ENCODE measurements around the gene MCM7. TPM values are rescaled to one million over a fixed set of nuclear protein-coding genes. Genes with fewer than 3 reads are reported as not detected.
A peak's percentile ranks its signal among the peaks of the same experiment; 100 is the strongest.

The MCM7 gene
- total RNA-seq, 1 donor from 2014 or later: 17.7 TPM

GRCh38 chr7:100075418-100075817, 25.8 kb downstream of the MCM7 start:
- ATAC-seq: no peak
- DNase-seq (ENCODE audit: low spot score): no peak

GRCh38 chr7:100074841-100075240, 26.4 kb downstream of the MCM7 start:
- no peak for DNase-seq (ENCODE audit: low spot score)

GRCh38 chr7:100072462-100072861, 28.7 kb downstream of the MCM7 start:
- ATAC-seq: no peak

More at GRCh38 chr7:100074841-100075240, 26.4 kb downstream of the MCM7 start:
- ATAC-seq: no peak

GRCh38 chr7:100071018-100071723, 30.0 kb downstream of the MCM7 start:
- DNase-seq (ENCODE audit: low spot score): no peak

More at GRCh38 chr7:100072462-100072861, 28.7 kb downstream of the MCM7 start:
- no peak for DNase-seq (ENCODE audit: low spot score)

GRCh38 chr7:100069991-100070390, 31.2 kb downstream of the MCM7 start:
- no peak for ATAC-seq

More at GRCh38 chr7:100071018-100071723, 30.0 kb downstream of the MCM7 start:
- ATAC-seq: no peak

GRCh38 chr7:100066953-100067352, 34.2 kb downstream of the MCM7 start:
- no peak for ATAC-seq
- no peak for DNase-seq (ENCODE audit: low spot score)

More at GRCh38 chr7:100069991-100070390, 31.2 kb downstream of the MCM7 start:
- no peak for DNase-seq (ENCODE audit: low spot score)

- ATAC-seq (peak; percentile 92), DNase-seq (ENCODE audit: low spot score) (peak; percentile 88)
Measured at GRCh38 chr7:100065452-100066186, 35.6 kb downstream of the MCM7 start.

- no peak for ATAC-seq
- no peak for DNase-seq (ENCODE audit: low spot score)
Measured at GRCh38 chr7:100064162-100064561, 37.0 kb downstream of the MCM7 start.

- DNase-seq (ENCODE audit: low spot score) (no peak), ATAC-seq (no peak)
Measured at GRCh38 chr7:100063376-100063775, 37.8 kb downstream of the MCM7 start.

- DNase-seq (ENCODE audit: low spot score): no peak
- ATAC-seq: no peak
Measured at GRCh38 chr7:100061518-100062193, 39.5 kb downstream of the MCM7 start.

- ATAC-seq: no peak
- no peak for DNase-seq (ENCODE audit: low spot score)
Measured at GRCh38 chr7:100059251-100059739, 41.9 kb downstream of the MCM7 start.

GRCh38 chr7:100057006-100057405, 44.2 kb downstream of the MCM7 start:
- ATAC-seq (no peak), DNase-seq (ENCODE audit: low spot score) (no peak)

GRCh38 chr7:100053215-100053614, 48.0 kb downstream of the MCM7 start:
- ATAC-seq: peak; percentile 79

GRCh38 chr7:100051611-100052010, 49.6 kb downstream of the MCM7 start:
- DNase-seq (ENCODE audit: low spot score) (no peak), ATAC-seq (no peak)

More at GRCh38 chr7:100053215-100053614, 48.0 kb downstream of the MCM7 start:
- no peak for DNase-seq (ENCODE audit: low spot score)

GRCh38 chr7:100049441-100050291, 51.5 kb downstream of the MCM7 start, which contains the start of gene ZSCAN21:
Gene ZSCAN21 (plus strand): TSS chr7:100049774. CDS start chr7:100057007, 7,233 bp downstream.
- DNase-seq (ENCODE audit: low spot score): peak; percentile 86
- peak; percentile 86 for ATAC-seq

GRCh38 chr7:100048680-100049079, 52.5 kb downstream of the MCM7 start:
- DNase-seq (ENCODE audit: low spot score) (no peak), ATAC-seq (no peak)

GRCh38 chr7:100044718-100045117, 56.5 kb downstream of the MCM7 start:
- peak; percentile 73 for DNase-seq (ENCODE audit: low spot score)
- ATAC-seq: peak; percentile 75
